Ecto neural progenitor cell (in vitro differentiated cells): ENCODE data around the gene KRTAP19-7.

ENCODE experiments used
- DNase-seq: peaks from one replicate; pipeline ENCODE4 v3.0.0-alpha.2; 2018; ENCODE audit warnings: low spot score

Gene KRTAP19-7

GRCh38 chr21:30561264-30561895 lies at the start of gene KRTAP19-7:
Gene KRTAP19-7, minus strand, starts transcription at chr21:30561314. Its CDS starts 25 bp downstream, at chr21:30561289.
- DNase-seq = no peak

GRCh38 chr21:30605968-30606367 lies 44.9 kb upstream of the KRTAP19-7 start:
- no peak for DNase-seq

GRCh38 chr21:30600787-30601186 lies 39.7 kb upstream of the KRTAP19-7 start, which contains the start of gene KRTAP22-1:
Gene KRTAP22-1, plus strand, starts transcription at chr21:30601087.
- no peak for DNase-seq

GRCh38 chr21:30598802-30599201 lies 37.7 kb upstream of the KRTAP19-7 start, which contains the start of gene KRTAP6-2:
Gene KRTAP6-2, minus strand, starts transcription at chr21:30598902. Its CDS starts 28 bp downstream, at chr21:30598874.
- no peak for DNase-seq

GRCh38 chr21:30592140-30592539 lies 31.0 kb upstream of the KRTAP19-7 start, which contains the start of gene KRTAP6-3:
Gene KRTAP6-3, plus strand, starts transcription at chr21:30592440. Its CDS starts 6 bp downstream, at chr21:30592446.
- no peak for DNase-seq

- DNase-seq = no peak
These were observed 29.2 kb upstream of the KRTAP19-7 start, which contains the start of gene KRTAP22-2 for GRCh38 chr21:30590297-30590696. Gene KRTAP22-2, minus strand, starts transcription at chr21:30590397.

GRCh38 chr21:30582870-30583269 lies 21.8 kb upstream of the KRTAP19-7 start:
- no peak for DNase-seq

- no peak for DNase-seq
These were observed 19.0 kb upstream of the KRTAP19-7 start for GRCh38 chr21:30580132-30580531.

GRCh38 chr21:30579346-30579745 lies 18.2 kb upstream of the KRTAP19-7 start:
- no peak for DNase-seq

GRCh38 chr21:30577766-30578165 lies 16.7 kb upstream of the KRTAP19-7 start:
- no peak for DNase-seq

- no peak for DNase-seq
These were observed 6.5 kb upstream of the KRTAP19-7 start for GRCh38 chr21:30567617-30568016.

GRCh38 chr21:30563630-30564029 lies 2.5 kb upstream of the KRTAP19-7 start:
- no peak for DNase-seq

GRCh38 chr21:30563072-30563471 lies 2.0 kb upstream of the KRTAP19-7 start:
- no peak for DNase-seq

GRCh38 chr21:30561957-30562356 lies 843 bp upstream of the KRTAP19-7 start:
- DNase-seq = no peak

GRCh38 chr21:30555095-30555494 lies 6.0 kb downstream of the KRTAP19-7 start:
- no peak for DNase-seq

- DNase-seq = no peak
These were observed 8.3 kb downstream of the KRTAP19-7 start for GRCh38 chr21:30552782-30553181.

GRCh38 chr21:30541764-30542163 lies 19.4 kb downstream of the KRTAP19-7 start, which contains the start of gene KRTAP19-6:
Gene KRTAP19-6, minus strand, starts transcription at chr21:30541864. Its CDS starts 31 bp downstream, at chr21:30541833.
- no peak for DNase-seq

GRCh38 chr21:30518876-30519275 lies 42.2 kb downstream of the KRTAP19-7 start:
- DNase-seq = no peak

GRCh38 chr21:30515681-30516080 lies 45.4 kb downstream of the KRTAP19-7 start:
- DNase-seq = no peak
